Right atrium auricular region (tissue), 2 donors: Measurements from ENCODE around the gene NFE2L3. TPM values are rescaled to one million over a fixed set of nuclear protein-coding genes. Genes with fewer than 3 reads are reported as not detected.

ENCODE experiments used
- DNase-seq: peaks from one replicate; pipeline ENCODE4 v3.0.0-alpha.2; 2019; ENCODE audit warnings: low spot score
- H3K27ac ChIP-seq, 2 donors: fragments of 200-600 bp; sonication (generic); 1 replicate in 1 of 2; 2 replicates in 1 of 2; pipeline ENCODE4 v1.5.1; 2016 to 2019
- H3K27me3 ChIP-seq, 2 donors: fragments of 200-600 bp; sonication (generic); one replicate each; pipeline versions ENCODE4 v1.5.1 to v1.6.0; 2017 to 2019
- H3K36me3 ChIP-seq: fragments of 200-600 bp; sonication (generic); one replicate; pipeline ENCODE4 v1.5.1; 2016
- H3K4me1 ChIP-seq, 2 donors: fragments of 200-600 bp; sonication (generic); one replicate each; pipeline versions ENCODE4 v1.5.1 to v1.6.0; 2017 to 2019
- H3K4me3 ChIP-seq, 2 donors: fragments of 200-600 bp; sonication (generic); 1 replicate in 1 of 2; 2 replicates in 1 of 2; pipeline ENCODE4 v1.5.1; 2017 to 2019; ENCODE audit warnings: mild to moderate bottlenecking in 1 of 2, moderate library complexity in 1 of 2
- H3K9me3 ChIP-seq, 2 donors: fragments of 200-600 bp; sonication (generic); one replicate each; pipeline ENCODE4 v1.5.1; 2019
- CTCF ChIP-seq, 2 donors: fragments of 200-600 bp; sonication (generic); IDR thresholded peaks; one replicate each; pipeline ENCODE4 v1.5.1; 2019; ENCODE audit warnings: antibody characterized with exemption in 2 of 2
- total RNA-seq, 2 donors: library from RNA; depleted of rRNA; stranded (reverse); fragments of >200 nt; gene quantifications; one replicate each; pipeline ENCODE4 v1.1.0, GENCODE V29; 2016

The NFE2L3 gene
- total RNA-seq, 2 donors from 2014 or later = 0.63 to 1.8 TPM

GRCh38 chr7:26186364-26187311 lies 34.6 kb downstream of the NFE2L3 start:
- no peak for TF ChIP-seq CTCF (IDR thresholded peaks at IDR 0.05)
- Histone ChIP-seq H3K4me1 (peaks cover 0 to 19% of the 10 kb centered on the region in 2 donors), H3K27me3 (no peaks in the 10 kb centered on the region), H3K4me3 (no peak overlapping the region), H3K27ac (no peak overlapping the region), H3K9me3 (no peaks in the 10 kb centered on the region), H3K36me3 (peaks cover 56% of the 10 kb centered on the region)
- no peak for DNase-seq

- H3K4me3 ChIP-seq = no peak overlapping the region
- H3K27me3 ChIP-seq = no peaks in the 10 kb centered on the region
- H3K9me3 ChIP-seq = no peaks in the 10 kb centered on the region
- H3K36me3 ChIP-seq = peaks cover 66% of the 10 kb centered on the region
- TF ChIP-seq CTCF (IDR thresholded peaks at IDR 0.05) = no peak
- no peak overlapping the region for H3K27ac ChIP-seq
- DNase-seq = no peak
- peaks cover 0 to 21% of the 10 kb centered on the region in 2 donors for H3K4me1 ChIP-seq
Measured at GRCh38 chr7:26187380-26188205, 35.6 kb downstream of the NFE2L3 start.

- DNase-seq = no peak
- H3K27ac ChIP-seq = no peak overlapping the region
- H3K4me1 ChIP-seq = peaks cover 0 to 21% of the 10 kb centered on the region in 2 donors
- H3K4me3 ChIP-seq = no peak overlapping the region
- H3K9me3 ChIP-seq = no peaks in the 10 kb centered on the region
- no peak for TF ChIP-seq CTCF (IDR thresholded peaks at IDR 0.05)
- H3K36me3 ChIP-seq = peaks cover 74% of the 10 kb centered on the region
- no peaks in the 10 kb centered on the region for H3K27me3 ChIP-seq
Measured at GRCh38 chr7:26188206-26188956, 36.4 kb downstream of the NFE2L3 start.

- Histone ChIP-seq H3K36me3 (peaks cover 81% of the 10 kb centered on the region), H3K9me3 (no peaks in the 10 kb centered on the region), H3K4me1 (peaks cover 0 to 23% of the 10 kb centered on the region in 2 donors), H3K4me3 (no peak overlapping the region), H3K27ac (no peak overlapping the region), H3K27me3 (no peaks in the 10 kb centered on the region)
- no peak for DNase-seq
- TF ChIP-seq CTCF (IDR thresholded peaks at IDR 0.05) = no peak
Measured at GRCh38 chr7:26188957-26189541, 37.1 kb downstream of the NFE2L3 start.

- Histone ChIP-seq H3K4me3 (no peak overlapping the region), H3K27ac (no peak overlapping the region), H3K4me1 (peaks cover 0 to 29% of the 10 kb centered on the region in 2 donors), H3K36me3 (peaks cover 87% of the 10 kb centered on the region), H3K27me3 (no peaks in the 10 kb centered on the region), H3K9me3 (no peaks in the 10 kb centered on the region)
- no peak for DNase-seq
- TF ChIP-seq CTCF (IDR thresholded peaks at IDR 0.05) = no peak
Measured at GRCh38 chr7:26189697-26190096, 37.7 kb downstream of the NFE2L3 start.
